ENCODE results near the gene EPHA3.

Gene EPHA3

DNA sequence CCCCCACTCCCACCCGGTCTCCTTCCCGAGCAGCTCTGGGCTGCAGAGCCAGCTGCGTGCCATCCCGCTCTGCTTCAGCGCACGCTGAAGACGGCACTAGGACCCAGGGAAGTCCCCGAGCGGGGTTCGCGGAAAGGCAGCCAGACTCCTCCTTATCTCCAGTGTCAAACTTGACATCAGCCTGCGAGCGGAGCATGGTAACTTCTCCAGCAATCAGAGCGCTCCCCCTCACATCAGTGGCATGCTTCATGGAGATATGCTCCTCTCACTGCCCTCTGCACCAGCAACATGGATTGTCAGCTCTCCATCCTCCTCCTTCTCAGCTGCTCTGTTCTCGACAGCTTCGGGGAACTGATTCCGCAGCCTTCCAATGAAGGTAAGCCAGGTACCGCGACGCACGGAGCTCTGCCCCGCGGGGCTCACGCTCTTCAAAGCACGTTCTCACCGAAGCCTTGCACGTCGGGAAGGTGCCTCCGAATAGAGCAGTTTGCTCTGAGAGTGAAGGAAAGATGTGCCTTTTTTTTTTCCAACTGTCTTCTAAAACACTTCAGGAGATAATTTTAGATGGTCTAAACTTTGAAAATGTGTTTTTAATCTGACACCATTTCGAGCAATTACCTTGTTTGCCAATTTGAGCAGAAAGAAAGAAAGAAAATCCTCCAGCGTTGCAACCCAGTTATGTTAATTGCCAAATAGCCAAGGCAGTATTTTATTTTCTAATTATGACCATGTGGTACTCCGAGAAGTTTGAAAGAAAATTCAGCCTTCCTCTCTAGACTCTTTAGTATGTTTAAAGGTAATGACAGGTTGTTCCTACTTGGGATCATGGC, at the start of gene EPHA3:
Gene EPHA3, plus strand, starts transcription at position 161 of the 830 bp plus-strand sequence. Its CDS starts 128 bp downstream, at position 289.
- H3K27me3 ChIP-seq (ENCODE audit: low read depth, low read length) = peaks cover 11% of the 10 kb centered on the region
- peaks cover 0 to 5% of the 10 kb centered on the region in 2 donors for H3K4me1 ChIP-seq (ENCODE audit: control insufficient read depth in 1 of 2, insufficient read depth in 2 of 2, low read length in 2 of 2)
- no peaks in the 10 kb centered on the region for H3K36me3 ChIP-seq (ENCODE audit: control insufficient read depth in 1 of 2, insufficient read depth in 2 of 2, low read length in 2 of 2)
- H3K4me3 ChIP-seq (ENCODE audit: low read depth in 1 of 2, low read length in 2 of 2) = peak within 1 kb of the TSS; percentile 78 to 80
- peak within 1 kb of the TSS; percentile 27 for H3K27ac ChIP-seq (ENCODE audit: low read length)
- no peaks in the 10 kb centered on the region for H3K9me3 ChIP-seq (ENCODE audit: control insufficient read depth in 1 of 2, low read length in 2 of 2)

DNA sequence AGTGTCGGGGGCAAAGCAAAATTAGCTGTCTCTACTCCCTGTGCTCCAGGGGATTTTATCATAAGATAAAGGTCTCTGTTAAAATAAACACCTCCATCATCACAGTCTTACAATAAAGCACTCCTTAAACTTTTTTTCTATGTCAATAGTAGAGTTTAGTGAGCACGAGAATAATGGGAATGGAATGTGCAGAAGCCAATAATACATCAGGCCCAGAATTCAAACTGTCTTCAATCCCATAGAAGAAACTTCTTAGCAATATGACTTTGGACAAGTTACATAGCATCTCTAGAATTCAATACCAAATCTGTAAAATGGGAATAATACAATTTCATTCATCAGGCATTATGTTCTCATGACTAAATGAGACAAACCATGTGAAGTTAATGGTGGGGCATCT, 49.0 kb upstream of the EPHA3 start:
- Histone ChIP-seq H3K27ac (ENCODE audit: low read length) (no peak overlapping the region), H3K4me3 (ENCODE audit: low read depth in 1 of 2, low read length in 2 of 2) (no peak overlapping the region), H3K4me1 (ENCODE audit: control insufficient read depth in 1 of 2, insufficient read depth in 2 of 2, low read length in 2 of 2) (no peaks in the 10 kb centered on the region)

DNA sequence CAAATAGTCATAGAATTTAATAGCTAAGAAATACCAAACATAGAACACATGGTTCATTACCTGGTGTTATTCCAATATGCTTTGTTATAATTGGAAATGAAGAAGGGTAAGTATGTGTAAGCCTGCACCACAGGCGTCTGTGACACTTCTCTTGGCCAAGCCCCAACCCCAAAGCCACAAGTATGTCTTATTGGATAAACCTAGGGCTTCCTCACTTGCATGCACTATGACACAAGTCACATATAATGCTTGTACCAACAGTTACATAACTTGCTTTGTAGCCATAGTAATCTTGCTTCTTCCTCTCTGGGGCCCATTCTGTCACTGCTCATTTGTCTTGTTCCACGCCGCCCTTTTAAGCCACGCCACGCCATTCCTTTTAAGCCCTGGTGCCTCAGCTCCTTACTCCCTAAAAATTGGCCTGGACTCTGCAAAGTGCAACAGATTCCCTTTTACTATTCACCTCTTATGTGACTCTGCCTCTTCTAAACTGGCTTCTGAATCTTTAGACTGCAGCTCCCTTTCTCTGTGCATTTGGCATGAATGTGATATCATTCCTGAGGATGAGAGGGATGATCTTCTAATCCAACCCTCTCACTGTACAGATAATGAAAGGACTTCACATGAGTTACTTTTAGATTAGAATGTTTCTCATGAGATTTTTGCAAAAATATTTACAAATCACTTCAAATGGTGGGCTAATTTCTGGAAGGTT, 48.1 kb upstream of the EPHA3 start:
- H3K27me3 ChIP-seq (ENCODE audit: low read depth, low read length) = no peaks in the 10 kb centered on the region
- no peaks in the 10 kb centered on the region for H3K4me1 ChIP-seq (ENCODE audit: control insufficient read depth in 1 of 2, insufficient read depth in 2 of 2, low read length in 2 of 2)
- no peaks in the 10 kb centered on the region for H3K9me3 ChIP-seq (ENCODE audit: control insufficient read depth in 1 of 2, low read length in 2 of 2)
- H3K36me3 ChIP-seq (ENCODE audit: control insufficient read depth in 1 of 2, insufficient read depth in 2 of 2, low read length in 2 of 2) = no peaks in the 10 kb centered on the region
- H3K4me3 ChIP-seq (ENCODE audit: low read depth in 1 of 2, low read length in 2 of 2) = no peak overlapping the region
- no peak overlapping the region for H3K27ac ChIP-seq (ENCODE audit: low read length)

More for the DNA sequence above, 49.0 kb upstream of the EPHA3 start:
- no peaks in the 10 kb centered on the region for H3K27me3 ChIP-seq (ENCODE audit: low read depth, low read length)
- no peaks in the 10 kb centered on the region for H3K36me3 ChIP-seq (ENCODE audit: control insufficient read depth in 1 of 2, insufficient read depth in 2 of 2, low read length in 2 of 2)
- H3K9me3 ChIP-seq (ENCODE audit: control insufficient read depth in 1 of 2, low read length in 2 of 2) = no peaks in the 10 kb centered on the region

DNA sequence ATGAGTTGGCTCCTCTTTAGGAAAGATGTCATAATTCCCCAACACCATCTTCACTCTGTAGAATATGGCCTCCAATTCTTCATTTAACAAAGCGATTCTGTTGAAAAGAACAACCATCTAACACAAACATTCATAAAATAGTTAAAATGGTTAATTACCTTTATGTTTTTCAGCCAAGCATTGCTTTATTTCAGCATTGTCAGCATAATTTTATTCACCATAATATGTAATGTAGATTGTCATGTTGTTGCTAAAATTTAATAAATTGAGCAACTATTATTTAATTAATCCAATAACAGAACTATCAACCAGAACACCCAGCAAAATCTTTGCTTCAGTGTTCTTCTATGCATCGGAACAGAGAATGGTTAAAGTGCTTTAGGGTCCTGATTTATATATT, 46.2 kb upstream of the EPHA3 start:
- no peak overlapping the region for H3K4me3 ChIP-seq (ENCODE audit: low read depth in 1 of 2, low read length in 2 of 2)
- H3K27ac ChIP-seq (ENCODE audit: low read length) = no peak overlapping the region
- H3K4me1 ChIP-seq (ENCODE audit: control insufficient read depth in 1 of 2, insufficient read depth in 2 of 2, low read length in 2 of 2) = no peaks in the 10 kb centered on the region
- no peaks in the 10 kb centered on the region for H3K36me3 ChIP-seq (ENCODE audit: control insufficient read depth in 1 of 2, insufficient read depth in 2 of 2, low read length in 2 of 2)
- no peaks in the 10 kb centered on the region for H3K9me3 ChIP-seq (ENCODE audit: control insufficient read depth in 1 of 2, low read length in 2 of 2)
- no peaks in the 10 kb centered on the region for H3K27me3 ChIP-seq (ENCODE audit: low read depth, low read length)

DNA sequence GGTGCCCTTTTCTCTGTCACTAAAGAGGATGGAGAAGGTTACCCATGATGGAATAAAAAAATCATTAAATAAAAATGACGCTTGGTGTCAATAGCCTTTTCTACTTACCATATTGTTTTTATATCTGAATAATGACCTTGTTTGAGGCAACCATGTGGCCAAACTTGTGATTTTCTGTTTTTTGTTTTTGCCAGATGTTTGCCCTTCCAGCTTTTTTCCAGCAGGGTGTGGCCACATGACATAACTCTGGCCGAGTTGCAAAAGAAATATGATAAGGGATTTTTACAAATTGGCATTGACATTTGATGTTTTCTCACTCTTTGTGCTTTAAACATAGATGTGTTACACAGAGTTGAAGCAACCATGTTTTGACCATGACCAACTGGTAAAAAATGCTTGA, 39.7 kb upstream of the EPHA3 start:
- no peak overlapping the region for H3K4me3 ChIP-seq (ENCODE audit: low read depth in 1 of 2, low read length in 2 of 2)
- H3K27ac ChIP-seq (ENCODE audit: low read length) = no peak overlapping the region
- no peaks in the 10 kb centered on the region for H3K27me3 ChIP-seq (ENCODE audit: low read depth, low read length)
- H3K9me3 ChIP-seq (ENCODE audit: control insufficient read depth in 1 of 2, low read length in 2 of 2) = no peaks in the 10 kb centered on the region
- H3K4me1 ChIP-seq (ENCODE audit: control insufficient read depth in 1 of 2, insufficient read depth in 2 of 2, low read length in 2 of 2) = no peaks in the 10 kb centered on the region
- H3K36me3 ChIP-seq (ENCODE audit: control insufficient read depth in 1 of 2, insufficient read depth in 2 of 2, low read length in 2 of 2) = no peaks in the 10 kb centered on the region

DNA sequence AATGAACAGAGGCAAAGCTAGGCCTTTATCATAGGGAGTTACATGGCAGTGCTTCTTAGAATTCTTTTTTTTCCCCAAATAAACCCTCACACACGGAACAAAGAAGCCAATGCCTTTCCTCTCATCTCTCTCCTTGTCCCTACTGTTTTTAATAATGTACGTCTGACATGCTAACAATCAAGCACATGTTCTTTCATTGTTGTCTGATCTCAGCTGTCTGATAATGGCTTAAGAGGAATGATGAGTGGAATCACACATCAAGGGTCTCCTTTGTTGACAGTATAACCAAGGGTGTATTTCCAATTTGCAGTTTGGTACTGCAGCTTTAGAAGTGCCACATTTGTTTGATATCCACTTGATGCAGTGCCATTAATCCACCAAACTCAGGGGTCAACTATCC, 34.8 kb upstream of the EPHA3 start:
- H3K27ac ChIP-seq (ENCODE audit: low read length) = no peak overlapping the region
- peaks cover 0 to 4% of the 10 kb centered on the region in 2 donors for H3K9me3 ChIP-seq (ENCODE audit: control insufficient read depth in 1 of 2, low read length in 2 of 2)
- H3K27me3 ChIP-seq (ENCODE audit: low read depth, low read length) = no peaks in the 10 kb centered on the region
- no peak overlapping the region for H3K4me3 ChIP-seq (ENCODE audit: low read depth in 1 of 2, low read length in 2 of 2)
- H3K4me1 ChIP-seq (ENCODE audit: control insufficient read depth in 1 of 2, insufficient read depth in 2 of 2, low read length in 2 of 2) = no peaks in the 10 kb centered on the region
- H3K36me3 ChIP-seq (ENCODE audit: control insufficient read depth in 1 of 2, insufficient read depth in 2 of 2, low read length in 2 of 2) = no peaks in the 10 kb centered on the region

DNA sequence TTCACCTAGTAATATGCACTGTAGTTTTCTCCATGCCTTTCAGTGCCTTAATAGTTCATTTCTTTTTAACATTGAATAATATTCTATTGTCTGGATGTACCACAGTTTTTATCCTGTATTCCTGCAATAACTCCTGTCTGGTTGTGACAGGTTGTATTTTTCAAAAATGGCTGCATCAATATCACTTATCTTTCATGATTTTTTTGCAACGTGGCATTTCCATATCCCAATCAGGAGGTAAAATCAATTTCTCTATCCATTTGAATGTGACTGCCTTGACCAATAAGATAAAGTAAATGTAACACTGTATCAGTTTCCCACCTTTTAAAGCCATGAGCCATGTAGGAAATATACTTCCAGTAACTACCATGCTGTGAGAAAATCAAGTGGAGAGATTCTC, 27.5 kb upstream of the EPHA3 start:
- Histone ChIP-seq H3K36me3 (ENCODE audit: control insufficient read depth in 1 of 2, insufficient read depth in 2 of 2, low read length in 2 of 2) (no peaks in the 10 kb centered on the region), H3K4me3 (ENCODE audit: low read depth in 1 of 2, low read length in 2 of 2) (no peak overlapping the region), H3K27ac (ENCODE audit: low read length) (no peak overlapping the region), H3K4me1 (ENCODE audit: control insufficient read depth in 1 of 2, insufficient read depth in 2 of 2, low read length in 2 of 2) (no peaks in the 10 kb centered on the region), H3K27me3 (ENCODE audit: low read depth, low read length) (no peaks in the 10 kb centered on the region), H3K9me3 (ENCODE audit: control insufficient read depth in 1 of 2, low read length in 2 of 2) (peaks cover 0 to 4% of the 10 kb centered on the region in 2 donors)

DNA sequence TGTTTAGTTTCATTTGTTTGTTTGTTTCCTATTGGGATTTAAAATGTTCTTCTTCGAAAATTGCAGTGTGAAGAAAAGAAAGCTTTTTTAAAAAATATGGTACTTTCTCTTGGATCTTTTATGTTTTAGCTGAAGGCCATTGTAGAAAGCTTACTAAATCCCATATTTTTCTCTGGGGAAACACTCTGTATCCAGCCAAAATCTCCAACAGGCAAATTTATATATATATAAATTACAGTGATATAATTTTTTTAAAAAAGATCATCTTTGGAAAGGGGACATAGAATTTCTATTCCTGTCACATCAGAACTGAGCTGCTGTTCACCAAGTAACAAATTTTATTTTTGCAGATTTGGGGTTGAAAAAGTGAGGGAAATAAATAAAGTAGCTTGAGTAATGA, 19.6 kb upstream of the EPHA3 start:
- H3K36me3 ChIP-seq (ENCODE audit: control insufficient read depth in 1 of 2, insufficient read depth in 2 of 2, low read length in 2 of 2) = no peaks in the 10 kb centered on the region

DNA sequence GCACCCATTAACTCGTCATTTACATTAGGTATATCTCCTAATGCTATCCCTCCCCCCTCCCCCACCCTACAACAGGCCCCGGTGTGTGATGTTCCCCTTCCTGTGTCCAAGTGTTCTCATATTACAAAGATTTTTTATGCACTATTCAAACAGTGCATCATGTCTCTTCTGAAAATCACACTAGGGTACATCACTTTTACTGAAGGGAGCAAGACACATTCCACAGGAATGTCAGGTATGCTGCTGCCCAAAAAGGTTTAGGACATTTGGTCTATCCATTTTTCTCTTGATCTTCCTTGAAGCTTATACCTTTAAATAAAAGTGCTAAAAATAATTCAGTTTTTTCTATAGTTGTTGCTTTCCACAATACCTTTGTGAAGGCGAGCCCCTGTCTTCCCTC, 9.2 kb upstream of the EPHA3 start:
- Histone ChIP-seq H3K27ac (ENCODE audit: low read length) (no peak overlapping the region), H3K4me3 (ENCODE audit: low read depth in 1 of 2, low read length in 2 of 2) (no peak overlapping the region), H3K27me3 (ENCODE audit: low read depth, low read length) (no peaks in the 10 kb centered on the region), H3K9me3 (ENCODE audit: control insufficient read depth in 1 of 2, low read length in 2 of 2) (no peaks in the 10 kb centered on the region), H3K4me1 (ENCODE audit: control insufficient read depth in 1 of 2, insufficient read depth in 2 of 2, low read length in 2 of 2) (no peaks in the 10 kb centered on the region), H3K36me3 (ENCODE audit: control insufficient read depth in 1 of 2, insufficient read depth in 2 of 2, low read length in 2 of 2) (no peaks in the 10 kb centered on the region)

More for the DNA sequence above, 19.6 kb upstream of the EPHA3 start:
- no peaks in the 10 kb centered on the region for H3K27me3 ChIP-seq (ENCODE audit: low read depth, low read length)
- H3K4me3 ChIP-seq (ENCODE audit: low read depth in 1 of 2, low read length in 2 of 2) = no peak overlapping the region
- no peak overlapping the region for H3K27ac ChIP-seq (ENCODE audit: low read length)
- H3K4me1 ChIP-seq (ENCODE audit: control insufficient read depth in 1 of 2, insufficient read depth in 2 of 2, low read length in 2 of 2) = no peaks in the 10 kb centered on the region
- no peaks in the 10 kb centered on the region for H3K9me3 ChIP-seq (ENCODE audit: control insufficient read depth in 1 of 2, low read length in 2 of 2)

DNA sequence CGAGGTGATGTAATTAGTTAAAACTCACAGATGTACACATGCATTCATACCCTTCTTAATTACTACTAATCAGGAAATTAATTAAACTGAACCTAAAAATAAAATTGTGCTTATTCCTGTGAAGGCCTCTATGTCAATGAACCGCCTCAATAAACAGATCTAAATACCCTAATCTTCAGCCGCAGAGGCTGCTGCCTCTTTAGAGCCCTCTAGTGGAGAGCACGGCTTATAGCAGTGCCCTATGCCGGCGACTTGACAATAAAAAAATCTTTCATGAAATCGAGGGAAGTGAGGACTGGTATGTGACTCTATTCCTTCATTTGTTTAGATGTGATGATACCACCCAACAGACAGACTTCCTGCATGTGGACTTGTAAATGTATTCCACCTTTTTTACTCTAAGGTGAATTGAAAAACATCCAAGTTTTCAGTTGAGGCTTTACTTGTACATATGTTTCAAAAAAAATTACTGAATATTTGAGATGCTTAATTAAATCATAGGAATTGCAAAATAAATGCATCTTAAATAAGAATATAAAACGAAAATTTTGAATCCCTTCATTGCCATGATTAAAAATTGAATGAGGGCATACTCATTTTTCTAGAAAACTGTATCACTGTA, 8.3 kb upstream of the EPHA3 start:
- Histone ChIP-seq H3K27ac (ENCODE audit: low read length) (no peak overlapping the region), H3K27me3 (ENCODE audit: low read depth, low read length) (no peaks in the 10 kb centered on the region), H3K4me1 (ENCODE audit: control insufficient read depth in 1 of 2, insufficient read depth in 2 of 2, low read length in 2 of 2) (no peaks in the 10 kb centered on the region), H3K9me3 (ENCODE audit: control insufficient read depth in 1 of 2, low read length in 2 of 2) (no peaks in the 10 kb centered on the region), H3K4me3 (ENCODE audit: low read depth in 1 of 2, low read length in 2 of 2) (no peak overlapping the region), H3K36me3 (ENCODE audit: control insufficient read depth in 1 of 2, insufficient read depth in 2 of 2, low read length in 2 of 2) (no peaks in the 10 kb centered on the region)

DNA sequence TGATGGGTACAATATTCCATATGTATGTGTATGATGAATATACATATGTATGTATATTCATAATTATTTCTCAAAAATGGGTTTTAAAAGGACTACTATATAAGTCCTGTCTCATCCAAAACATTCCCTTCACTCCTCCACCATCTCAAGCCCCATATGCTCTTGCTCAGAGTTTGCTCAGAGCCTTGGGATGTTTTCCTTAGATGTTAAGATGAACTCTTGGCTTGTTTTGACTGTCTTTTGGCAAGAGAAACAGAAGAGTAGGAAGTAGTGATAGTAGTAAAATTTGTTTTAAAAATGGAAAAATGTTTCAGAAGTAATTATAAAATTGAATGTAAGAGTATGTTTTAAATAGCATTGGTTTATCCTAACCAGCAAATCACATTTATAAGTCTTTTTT, 6.2 kb upstream of the EPHA3 start:
- H3K36me3 ChIP-seq (ENCODE audit: control insufficient read depth in 1 of 2, insufficient read depth in 2 of 2, low read length in 2 of 2) = no peaks in the 10 kb centered on the region
- H3K4me3 ChIP-seq (ENCODE audit: low read depth in 1 of 2, low read length in 2 of 2) = no peak overlapping the region
- no peak overlapping the region for H3K27ac ChIP-seq (ENCODE audit: low read length)
- H3K4me1 ChIP-seq (ENCODE audit: control insufficient read depth in 1 of 2, insufficient read depth in 2 of 2, low read length in 2 of 2) = no peaks in the 10 kb centered on the region
- no peaks in the 10 kb centered on the region for H3K27me3 ChIP-seq (ENCODE audit: low read depth, low read length)
- no peaks in the 10 kb centered on the region for H3K9me3 ChIP-seq (ENCODE audit: control insufficient read depth in 1 of 2, low read length in 2 of 2)
